ENCODE results near the gene MARCHF10. TPM values are rescaled to one million over a fixed set of nuclear protein-coding genes. Genes with fewer than 3 reads are reported as not detected.
A peak's percentile ranks its signal among the peaks of the same experiment; 100 is the strongest.

Gene MARCHF10
- total RNA-seq, 2 donors from 2014 or later = under 0.01 TPM; not detected in 1

GRCh38 chr17:62821189-62822079, 13.3 kb upstream of the MARCHF10 start:
- H3K27ac ChIP-seq = peak overlapping the region in 3 of 4 donors; percentile 62 to 83 (median 66)
- peaks cover 9% of the 10 kb centered on the region for H3K4me1 ChIP-seq
- 66 to 78% methylated on average over 15 of the region's 15 CpGs for WGBS, 2 donors
- H3K9me3 ChIP-seq = no peaks in the 10 kb centered on the region
- H3K36me3 ChIP-seq (replicated peaks in 1 of 2; ENCODE audit: insufficient read depth in 1 of 2, low read depth in 2 of 2) = no peaks in the 10 kb centered on the region
- no peak for ATAC-seq
- H3K27me3 ChIP-seq = no peaks in the 10 kb centered on the region
- intact Hi-C loops (cut with DNase I) = no loop called here
- TF ChIP-seq CTCF (IDR thresholded peaks at IDR 0.05) (no peak), POLR2A (IDR thresholded peaks at IDR 0.05) (no peak)
- no peak for DNase-seq
- H3K4me3 ChIP-seq = no peak overlapping the region

GRCh38 chr17:62819511-62820221, 11.6 kb upstream of the MARCHF10 start:
- Histone ChIP-seq H3K9me3 (no peaks in the 10 kb centered on the region), H3K27ac (peak overlapping the region in 3 of 4 donors; percentile 62 to 83 (median 66)), H3K4me3 (no peak overlapping the region), H3K4me1 (peaks cover 9% of the 10 kb centered on the region), H3K27me3 (no peaks in the 10 kb centered on the region), H3K36me3 (replicated peaks in 1 of 2; ENCODE audit: insufficient read depth in 1 of 2, low read depth in 2 of 2) (no peaks in the 10 kb centered on the region)
- 22 to 30% methylated on average over 12 of the region's 12 CpGs for WGBS, 2 donors
- intact Hi-C loops (cut with DNase I) = no loop called here
- peak; percentile 54 to 78 (median 66) for DNase-seq
- peak; percentile 93 for ATAC-seq
- no peak for TF ChIP-seq CTCF (IDR thresholded peaks at IDR 0.05)
- peak; percentile 18 to 62 (median 39) for TF ChIP-seq POLR2A (IDR thresholded peaks at IDR 0.05)

GRCh38 chr17:62818526-62818925, 10.4 kb upstream of the MARCHF10 start:
- Histone ChIP-seq H3K27me3 (no peaks in the 10 kb centered on the region), H3K27ac (no peak overlapping the region), H3K9me3 (peaks cover 0 to 6% (median 0%) of the 10 kb centered on the region in 3 donors), H3K4me3 (no peak overlapping the region), H3K36me3 (replicated peaks in 1 of 2; ENCODE audit: insufficient read depth in 1 of 2, low read depth in 2 of 2) (no peaks in the 10 kb centered on the region), H3K4me1 (peaks cover 9% of the 10 kb centered on the region)
- TF ChIP-seq CTCF (IDR thresholded peaks at IDR 0.05) (no peak), POLR2A (IDR thresholded peaks at IDR 0.05) (no peak)
- intact Hi-C loops (cut with DNase I) = no loop called here
- 86 to 87% methylated on average over 7 of the region's 7 CpGs for WGBS, 2 donors
- no peak for ATAC-seq
- no peak for DNase-seq

GRCh38 chr17:62816282-62816839, 8.2 kb upstream of the MARCHF10 start:
- Histone ChIP-seq H3K9me3 (peaks cover 0 to 6% (median 0%) of the 10 kb centered on the region in 3 donors), H3K27ac (no peak overlapping the region), H3K36me3 (replicated peaks in 1 of 2; ENCODE audit: insufficient read depth in 1 of 2, low read depth in 2 of 2) (no peaks in the 10 kb centered on the region), H3K4me1 (peaks cover 6% of the 10 kb centered on the region), H3K4me3 (no peak overlapping the region), H3K27me3 (no peaks in the 10 kb centered on the region)
- intact Hi-C loops (cut with DNase I) = no loop called here
- no peak for TF ChIP-seq POLR2A (IDR thresholded peaks at IDR 0.05)
- TF ChIP-seq CTCF (IDR thresholded peaks at IDR 0.05) = no peak
- ATAC-seq (no peak), DNase-seq (no peak)
- 28 to 47% methylated on average over 6 of the region's 6 CpGs for WGBS, 2 donors
